ENCODE data around the gene MAP3K21. TPM values are rescaled to one million over a fixed set of nuclear protein-coding genes. Genes with fewer than 3 reads are reported as not detected.

The MAP3K21 gene
- total RNA-seq, 1 experiment from 2014 or later, result 18.3 TPM

DNA sequence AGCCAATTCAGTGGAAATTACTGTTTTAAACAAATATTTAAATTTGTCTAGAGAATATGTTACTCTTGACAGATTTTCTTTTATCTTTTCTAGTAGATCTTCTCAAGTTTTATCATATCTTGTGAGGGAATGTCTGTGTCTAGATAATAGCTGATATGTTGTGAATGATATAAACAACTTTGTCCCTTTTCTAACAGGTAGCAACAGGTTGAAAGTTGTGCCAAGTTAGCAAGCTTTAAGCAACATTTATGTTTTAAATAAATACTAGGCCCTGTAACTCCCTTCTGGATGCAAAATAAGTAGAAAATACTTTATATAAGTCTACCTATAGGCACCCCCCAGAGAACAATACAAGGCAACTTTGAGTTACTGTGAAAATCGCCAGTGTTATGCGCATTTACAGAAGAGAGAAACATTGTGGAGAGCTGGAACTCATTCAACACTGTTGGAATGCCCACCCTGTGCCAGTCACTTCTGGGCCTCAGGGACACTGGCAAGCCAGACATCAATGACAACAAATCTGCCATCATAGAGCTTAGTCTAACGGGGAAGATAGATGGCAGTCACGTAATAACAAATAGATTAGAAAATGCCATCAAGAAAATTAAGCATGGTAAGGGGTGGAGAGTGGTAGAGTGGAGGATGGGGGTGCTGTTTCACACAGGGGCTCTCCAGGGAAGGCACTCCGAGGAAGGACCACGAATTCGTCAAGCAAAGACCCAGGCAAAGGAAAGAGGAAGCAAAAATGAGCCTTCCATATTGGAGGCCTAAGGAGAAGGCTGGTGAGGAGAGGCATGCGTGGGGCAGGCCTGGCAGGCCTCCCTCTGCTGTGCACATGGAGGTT lies 4.4 kb downstream of the MAP3K21 start:
- Histone ChIP-seq H3K27ac (no peak overlapping the region), H3K4me2 (peak overlapping the region; percentile 96), H3K9me2 (ENCODE audit: insufficient read depth) (no peaks in the 10 kb centered on the region), H3F3A (ENCODE audit: insufficient read depth, low read depth) (no peaks in the 10 kb centered on the region), H2AFZ (no peak overlapping the region), H3K27me3 (ENCODE audit: insufficient read depth, low read depth) (no peaks in the 10 kb centered on the region), H4K20me1 (ENCODE audit: insufficient read depth) (no peaks in the 10 kb centered on the region; the same call in 1 of the 2 replicates), H3K4me1 (replicated peaks; ENCODE audit: insufficient read depth) (peaks cover 25% of the 10 kb centered on the region), H3K9me3 (ENCODE audit: insufficient read depth, low read depth) (no peaks in the 10 kb centered on the region), H3K36me3 (ENCODE audit: low read depth) (no peaks in the 10 kb centered on the region), H3K79me2 (ENCODE audit: low read depth) (peaks cover 74% of the 10 kb centered on the region), H3K4me3 (no peak overlapping the region)
- POLR2A ChIA-PET (ENCODE audit: unreplicated experiment), result interaction anchor here (0.5 to 0.7 kb wide), 2 partner anchors 1042 to 1790 kb away, joined by 3 to 9 read pairs; partner anchors contain the start of gene COA6
- CTCF ChIA-PET, result no interaction called here
- no peak for DNase-seq
- TF ChIP-seq EZH2 (IDR thresholded peaks at IDR 0.05; ENCODE audit: low read depth), result no peak
- TF ChIP-seq, protein P1, sequence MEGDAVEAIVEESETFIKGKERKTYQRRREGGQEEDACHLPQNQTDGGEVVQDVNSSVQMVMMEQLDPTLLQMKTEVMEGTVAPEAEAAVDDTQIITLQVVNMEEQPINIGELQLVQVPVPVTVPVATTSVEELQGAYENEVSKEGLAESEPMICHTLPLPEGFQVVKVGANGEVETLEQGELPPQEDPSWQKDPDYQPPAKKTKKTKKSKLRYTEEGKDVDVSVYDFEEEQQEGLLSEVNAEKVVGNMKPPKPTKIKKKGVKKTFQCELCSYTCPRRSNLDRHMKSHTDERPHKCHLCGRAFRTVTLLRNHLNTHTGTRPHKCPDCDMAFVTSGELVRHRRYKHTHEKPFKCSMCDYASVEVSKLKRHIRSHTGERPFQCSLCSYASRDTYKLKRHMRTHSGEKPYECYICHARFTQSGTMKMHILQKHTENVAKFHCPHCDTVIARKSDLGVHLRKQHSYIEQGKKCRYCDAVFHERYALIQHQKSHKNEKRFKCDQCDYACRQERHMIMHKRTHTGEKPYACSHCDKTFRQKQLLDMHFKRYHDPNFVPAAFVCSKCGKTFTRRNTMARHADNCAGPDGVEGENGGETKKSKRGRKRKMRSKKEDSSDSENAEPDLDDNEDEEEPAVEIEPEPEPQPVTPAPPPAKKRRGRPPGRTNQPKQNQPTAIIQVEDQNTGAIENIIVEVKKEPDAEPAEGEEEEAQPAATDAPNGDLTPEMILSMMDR (conservative IDR thresholded peaks at IDR 0.05), result no peak
- intact Hi-C loops (cut with micrococcal nuclease; ENCODE audit: unreplicated experiment), result no loop called here
- BruUV-seq (replicated peaks), result no TSS peak

DNA sequence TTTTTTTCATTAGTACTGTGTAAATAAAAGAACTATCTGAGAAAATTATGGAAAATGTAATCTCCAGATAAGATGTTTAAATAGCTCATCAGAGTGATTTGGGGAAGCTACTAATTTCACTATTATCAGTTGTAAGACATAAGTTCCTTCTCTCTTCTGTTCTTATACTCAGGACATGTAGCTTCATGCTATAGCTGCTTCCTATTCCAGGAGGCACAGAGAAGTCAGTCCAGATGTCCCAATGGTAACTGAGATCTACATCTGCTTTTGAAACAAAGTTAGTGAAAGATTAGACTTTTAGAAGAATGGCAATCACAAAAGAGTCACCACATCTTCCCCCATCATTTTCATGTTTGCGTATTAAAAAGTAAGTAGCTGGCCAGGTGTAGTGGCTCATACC lies 5.6 kb downstream of the MAP3K21 start:
- Histone ChIP-seq H3K4me3 (no peak overlapping the region), H3K79me2 (ENCODE audit: low read depth) (peaks cover 86% of the 10 kb centered on the region), H3K27ac (no peak overlapping the region), H4K20me1 (ENCODE audit: insufficient read depth) (no peaks in the 10 kb centered on the region; the same call in 1 of the 2 replicates), H3K9me2 (ENCODE audit: insufficient read depth) (no peaks in the 10 kb centered on the region), H2AFZ (no peak overlapping the region), H3K9me3 (ENCODE audit: insufficient read depth, low read depth) (no peaks in the 10 kb centered on the region), H3K4me2 (no peak overlapping the region), H3F3A (ENCODE audit: insufficient read depth, low read depth) (no peaks in the 10 kb centered on the region), H3K27me3 (ENCODE audit: insufficient read depth, low read depth) (no peaks in the 10 kb centered on the region), H3K36me3 (ENCODE audit: low read depth) (no peaks in the 10 kb centered on the region), H3K4me1 (replicated peaks; ENCODE audit: insufficient read depth) (peaks cover 25% of the 10 kb centered on the region)
- ChIA-PET CTCF (interaction anchor here (0.6 kb wide), 1 partner anchor 25 kb away, joined by 10 read pairs; no protein-coding TSS in a partner anchor), POLR2A (ENCODE audit: unreplicated experiment) (no interaction called here)
- intact Hi-C loops (cut with micrococcal nuclease; ENCODE audit: unreplicated experiment), result no loop called here
- BruUV-seq (replicated peaks), result no TSS peak
- no peak for DNase-seq
- TF ChIP-seq, protein P1 (conservative IDR thresholded peaks at IDR 0.05), result no peak
- TF ChIP-seq EZH2 (IDR thresholded peaks at IDR 0.05; ENCODE audit: low read depth), result no peak

DNA sequence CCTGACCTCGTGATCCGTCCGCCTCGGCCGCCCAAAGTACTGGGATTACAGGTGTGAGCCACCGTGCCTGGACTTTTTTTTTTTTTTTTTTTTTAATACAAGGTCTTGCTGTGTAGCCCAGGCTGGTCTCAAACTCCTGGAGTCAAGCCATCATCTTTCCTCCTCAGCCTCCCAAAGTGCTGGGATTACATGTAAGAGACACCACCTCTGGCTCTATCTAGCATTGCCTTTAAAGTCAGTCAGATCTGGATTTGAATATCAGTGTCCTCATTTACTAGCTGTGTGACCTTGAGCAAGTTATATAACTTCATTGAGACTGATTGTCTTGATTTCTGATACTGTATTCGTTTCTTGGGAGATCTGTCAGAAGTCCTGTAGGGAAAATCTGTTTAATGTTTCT lies 6.6 kb downstream of the MAP3K21 start:
- Histone ChIP-seq H3K4me3 (no peak overlapping the region), H4K20me1 (ENCODE audit: insufficient read depth) (no peaks in the 10 kb centered on the region; the same call in 1 of the 2 replicates), H2AFZ (no peak overlapping the region), H3K4me2 (no peak overlapping the region), H3K4me1 (replicated peaks; ENCODE audit: insufficient read depth) (peaks cover 25% of the 10 kb centered on the region), H3K36me3 (ENCODE audit: low read depth) (no peaks in the 10 kb centered on the region), H3K27me3 (ENCODE audit: insufficient read depth, low read depth) (no peaks in the 10 kb centered on the region), H3K27ac (no peak overlapping the region), H3K9me3 (ENCODE audit: insufficient read depth, low read depth) (no peaks in the 10 kb centered on the region), H3F3A (ENCODE audit: insufficient read depth, low read depth) (no peaks in the 10 kb centered on the region), H3K79me2 (ENCODE audit: low read depth) (peaks cover 89% of the 10 kb centered on the region), H3K9me2 (ENCODE audit: insufficient read depth) (no peaks in the 10 kb centered on the region)
- no TSS peak for BruUV-seq (replicated peaks)
- intact Hi-C loops (cut with micrococcal nuclease; ENCODE audit: unreplicated experiment), result no loop called here
- POLR2A ChIA-PET (ENCODE audit: unreplicated experiment), result no interaction called here
- CTCF ChIA-PET, result no interaction called here
- TF ChIP-seq EZH2 (IDR thresholded peaks at IDR 0.05; ENCODE audit: low read depth), result no peak
- no peak for DNase-seq

All from PC-9 (cell line).